ENCODE results near the gene KRTAP5-11. TPM values are rescaled to one million over a fixed set of nuclear protein-coding genes. Genes with fewer than 3 reads are reported as not detected.

KRTAP5-11 gene
- total RNA-seq, 2 experiments from 2014 or later, result not detected

DNA sequence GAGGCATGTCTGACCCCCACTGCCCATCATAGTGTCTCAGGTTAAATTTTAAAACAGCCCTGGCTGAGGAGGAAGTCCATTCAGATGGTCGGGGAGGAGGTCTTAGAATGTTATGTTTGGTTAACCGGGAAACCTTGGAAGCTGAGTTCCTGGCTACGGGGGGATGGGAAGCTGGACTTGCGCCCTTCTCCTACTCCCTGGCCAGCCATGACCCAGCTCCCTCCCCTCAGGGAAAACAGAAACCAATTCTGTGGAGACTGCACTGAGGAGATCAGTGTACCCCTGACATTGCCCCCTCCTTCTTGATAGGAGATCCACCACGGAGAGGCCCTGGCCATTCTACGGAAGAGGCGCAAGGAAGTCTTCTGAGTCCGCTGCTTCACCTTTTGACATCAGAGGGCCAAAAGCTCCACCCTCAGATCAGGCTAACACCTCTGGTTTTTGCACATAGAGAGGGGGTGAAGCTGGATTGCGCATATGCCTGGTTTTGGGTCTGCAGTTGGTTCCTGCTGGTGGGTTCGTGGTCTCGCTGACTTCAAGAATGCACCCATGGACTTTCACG is 37.2 kb downstream of the KRTAP5-11 start:
- Mint-ChIP-seq H3K4me3 (no peak overlapping the region), H3K4me1 (ENCODE audit: low read depth) (no peaks in the 10 kb centered on the region), H3K27ac (no peak overlapping the region), H3K36me3 (ENCODE audit: low read depth) (no peaks in the 10 kb centered on the region), H3K27me3 (peaks cover 34% of the 10 kb centered on the region), H3K9me3 (peaks cover 8% of the 10 kb centered on the region)
- intact Hi-C loops (cut with DNase I, micrococcal nuclease), result no loop called here
- Histone ChIP-seq H3K4me1 (ENCODE audit: insufficient read depth, low read length) (no peaks in the 10 kb centered on the region), H3K27me3 (ENCODE audit: control insufficient read depth in 1 of 2, insufficient read depth in 2 of 2, low read length in 2 of 2) (peaks cover 0 to 3% of the 10 kb centered on the region in 2 experiments), H3K9me3 (ENCODE audit: control insufficient read depth in 1 of 2, insufficient read depth in 1 of 2, low read length in 2 of 2) (peaks cover 0 to 17% of the 10 kb centered on the region in 2 experiments), H3K27ac (ENCODE audit: low read depth in 1 of 2, low read length in 2 of 2) (no peak overlapping the region), H3K4me3 (ENCODE audit: low read length) (no peak overlapping the region), H3K36me3 (ENCODE audit: insufficient read depth, low read length) (no peaks in the 10 kb centered on the region)
- CTCF ChIA-PET, result no interaction called here
- TF ChIP-seq, protein P1, sequence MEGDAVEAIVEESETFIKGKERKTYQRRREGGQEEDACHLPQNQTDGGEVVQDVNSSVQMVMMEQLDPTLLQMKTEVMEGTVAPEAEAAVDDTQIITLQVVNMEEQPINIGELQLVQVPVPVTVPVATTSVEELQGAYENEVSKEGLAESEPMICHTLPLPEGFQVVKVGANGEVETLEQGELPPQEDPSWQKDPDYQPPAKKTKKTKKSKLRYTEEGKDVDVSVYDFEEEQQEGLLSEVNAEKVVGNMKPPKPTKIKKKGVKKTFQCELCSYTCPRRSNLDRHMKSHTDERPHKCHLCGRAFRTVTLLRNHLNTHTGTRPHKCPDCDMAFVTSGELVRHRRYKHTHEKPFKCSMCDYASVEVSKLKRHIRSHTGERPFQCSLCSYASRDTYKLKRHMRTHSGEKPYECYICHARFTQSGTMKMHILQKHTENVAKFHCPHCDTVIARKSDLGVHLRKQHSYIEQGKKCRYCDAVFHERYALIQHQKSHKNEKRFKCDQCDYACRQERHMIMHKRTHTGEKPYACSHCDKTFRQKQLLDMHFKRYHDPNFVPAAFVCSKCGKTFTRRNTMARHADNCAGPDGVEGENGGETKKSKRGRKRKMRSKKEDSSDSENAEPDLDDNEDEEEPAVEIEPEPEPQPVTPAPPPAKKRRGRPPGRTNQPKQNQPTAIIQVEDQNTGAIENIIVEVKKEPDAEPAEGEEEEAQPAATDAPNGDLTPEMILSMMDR (IDR thresholded peaks at IDR 0.05), result no peak
- DNase-seq, result no peak
- no peak for ATAC-seq (ENCODE audit: poor library complexity)
- POLR2A ChIA-PET, result no interaction called here

DNA sequence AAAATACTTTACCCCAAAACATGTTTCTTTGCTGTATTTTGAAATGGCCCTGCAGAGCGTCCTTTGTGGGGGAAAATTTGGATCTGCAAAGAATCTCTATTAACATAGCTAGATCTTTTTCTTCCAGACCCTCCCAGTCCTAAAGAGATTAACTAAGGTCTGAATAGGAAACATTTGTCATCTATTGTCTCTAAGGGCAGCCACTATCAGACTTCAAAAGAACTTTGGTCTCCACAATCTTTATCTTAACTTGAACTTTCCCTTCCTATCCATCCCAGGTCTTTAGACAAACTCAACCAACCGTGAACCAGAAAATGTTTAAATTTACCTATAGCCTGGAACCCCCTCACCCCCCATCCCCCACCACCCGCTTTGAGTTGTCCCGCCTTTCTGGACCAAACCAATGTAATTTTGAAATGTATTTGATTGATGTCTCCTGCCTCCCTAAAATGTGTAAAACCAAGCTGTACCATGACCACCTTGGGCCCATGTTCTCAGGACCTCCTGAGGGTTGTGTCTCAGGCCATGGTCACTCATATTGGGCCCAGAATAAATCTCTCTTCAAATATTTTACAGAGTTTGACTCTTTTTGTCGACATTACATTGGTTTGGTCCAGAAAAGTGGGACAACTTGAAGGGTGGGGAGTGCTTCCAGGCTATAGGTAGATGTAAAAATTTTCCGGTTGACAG is 38.0 kb downstream of the KRTAP5-11 start:
- no peak for DNase-seq
- ATAC-seq (ENCODE audit: poor library complexity), result no peak
- Histone ChIP-seq H3K4me1 (ENCODE audit: insufficient read depth, low read length) (no peaks in the 10 kb centered on the region), H3K27ac (ENCODE audit: low read depth in 1 of 2, low read length in 2 of 2) (no peak overlapping the region), H3K36me3 (ENCODE audit: insufficient read depth, low read length) (no peaks in the 10 kb centered on the region), H3K4me3 (ENCODE audit: low read length) (no peak overlapping the region), H3K27me3 (ENCODE audit: control insufficient read depth in 1 of 2, insufficient read depth in 2 of 2, low read length in 2 of 2) (peaks cover 0 to 3% of the 10 kb centered on the region in 2 experiments), H3K9me3 (ENCODE audit: control insufficient read depth in 1 of 2, insufficient read depth in 1 of 2, low read length in 2 of 2) (peaks cover 0 to 24% of the 10 kb centered on the region in 2 experiments)
- intact Hi-C loops (cut with DNase I, micrococcal nuclease), result no loop called here
- TF ChIP-seq, protein P1 (IDR thresholded peaks at IDR 0.05), result no peak
- no peaks in the 10 kb centered on the region for H3K4me1 Mint-ChIP-seq (ENCODE audit: low read depth)
- ChIA-PET POLR2A (no interaction called here), CTCF (no interaction called here)
- H3K36me3 Mint-ChIP-seq (ENCODE audit: low read depth), result no peaks in the 10 kb centered on the region
- no peak overlapping the region for H3K27ac Mint-ChIP-seq
- H3K4me3 Mint-ChIP-seq, result no peak overlapping the region
- H3K27me3 Mint-ChIP-seq, result peaks cover 29% of the 10 kb centered on the region
- H3K9me3 Mint-ChIP-seq, result peaks cover 8% of the 10 kb centered on the region

DNA sequence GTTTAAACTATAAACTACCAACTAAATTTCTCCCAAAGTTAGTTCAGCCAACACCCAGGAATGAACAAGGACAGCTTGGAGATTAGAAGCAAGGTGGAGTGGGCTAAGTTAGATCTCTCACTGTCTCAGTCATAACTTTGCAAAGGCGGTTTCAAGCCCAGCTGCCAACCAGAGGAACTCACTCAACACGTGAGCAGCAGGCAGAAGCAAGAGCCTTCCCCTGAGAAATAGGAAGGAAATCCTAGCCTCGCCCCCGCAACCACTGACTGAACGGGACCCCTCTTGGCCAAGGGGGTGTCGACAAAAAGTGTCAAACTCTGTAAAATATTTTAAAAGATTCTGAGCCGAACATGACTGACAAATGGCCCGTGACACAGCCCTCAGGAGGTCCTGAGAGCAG is 38.8 kb downstream of the KRTAP5-11 start:
- no peak for ATAC-seq (ENCODE audit: poor library complexity)

More for the DNA sequence above, 38.8 kb downstream of the KRTAP5-11 start:
- H3K4me3 Mint-ChIP-seq, result no peak overlapping the region
- intact Hi-C loops (cut with DNase I, micrococcal nuclease), result no loop called here
- Histone ChIP-seq H3K4me3 (ENCODE audit: low read length) (no peak overlapping the region), H3K9me3 (ENCODE audit: control insufficient read depth in 1 of 2, insufficient read depth in 1 of 2, low read length in 2 of 2) (peaks cover 0 to 25% of the 10 kb centered on the region in 2 experiments), H3K36me3 (ENCODE audit: insufficient read depth, low read length) (no peaks in the 10 kb centered on the region), H3K27me3 (ENCODE audit: control insufficient read depth in 1 of 2, insufficient read depth in 2 of 2, low read length in 2 of 2) (peaks cover 0 to 3% of the 10 kb centered on the region in 2 experiments), H3K4me1 (ENCODE audit: insufficient read depth, low read length) (no peaks in the 10 kb centered on the region), H3K27ac (ENCODE audit: low read depth in 1 of 2, low read length in 2 of 2) (no peak overlapping the region)
- ChIA-PET POLR2A (no interaction called here), CTCF (no interaction called here)
- H3K27me3 Mint-ChIP-seq, result peaks cover 21% of the 10 kb centered on the region
- TF ChIP-seq, protein P1 (IDR thresholded peaks at IDR 0.05), result no peak
- no peak overlapping the region for H3K27ac Mint-ChIP-seq
- DNase-seq, result no peak
- no peaks in the 10 kb centered on the region for H3K36me3 Mint-ChIP-seq (ENCODE audit: low read depth)
- peaks cover 8% of the 10 kb centered on the region for H3K9me3 Mint-ChIP-seq
- H3K4me1 Mint-ChIP-seq (ENCODE audit: low read depth), result no peaks in the 10 kb centered on the region
